Lung (tissue), 12 donors: ENCODE results near the gene PGS1. TPM values are rescaled to one million over a fixed set of nuclear protein-coding genes. Genes with fewer than 3 reads are reported as not detected.
"Not testable (repeated sequence)": the region's sequence is repeated elsewhere in the genome, so short reads cannot be mapped to it uniquely, and the experiment has no call there.

Source experiments
- ATAC-seq: fragments of 200-7000 bp; cut with Tn5 transposase; one replicate; pipeline ENCODE4 v1.9.1; 2020; ENCODE audit warnings: moderate number of reproducible peaks; ENCODE audit not compliant: insufficient read depth, low FRiP score
- DNase-seq, 3 donors: peaks; one replicate each; pipeline ENCODE4 v3.0.0-alpha.2; 2013 to 2017
- H3K27ac ChIP-seq, 2 donors: one replicate each; pipeline ENCODE4 v1.5.1; 2013; ENCODE audit warnings: mild to moderate bottlenecking in 2 of 2, moderate library complexity in 2 of 2, control low read depth in 1 of 2, inconsistent platforms in 1 of 2, low read depth in 1 of 2, low read length in 1 of 2
- H3K27me3 ChIP-seq, 3 donors: one replicate each; pipeline ENCODE4 v1.5.1; 2013; ENCODE audit warnings: low read length in 2 of 3; ENCODE audit not compliant: control insufficient read depth in 3 of 3, insufficient read depth in 3 of 3
- H3K36me3 ChIP-seq, 4 donors: one replicate each; pipeline ENCODE4 v1.5.1; 2013; ENCODE audit warnings: low read length in 4 of 4, mild to moderate bottlenecking in 1 of 4, moderate library complexity in 1 of 4; ENCODE audit not compliant: control insufficient read depth in 4 of 4, insufficient read depth in 4 of 4
- H3K4me1 ChIP-seq, 5 donors: one replicate each; pipeline ENCODE4 v1.5.1; 2013; ENCODE audit warnings: low read length in 5 of 5, mild to moderate bottlenecking in 2 of 5, moderate library complexity in 1 of 5; ENCODE audit not compliant: control insufficient read depth in 5 of 5, insufficient read depth in 5 of 5
- H3K4me3 ChIP-seq: one replicate; pipeline ENCODE4 v1.5.1; 2013; ENCODE audit warnings: mild to moderate bottlenecking, control low read depth, moderate library complexity
- H3K9ac ChIP-seq, 2 donors: one replicate each; pipeline ENCODE4 v1.5.1; 2013; ENCODE audit warnings: low read length in 2 of 2, control low read depth in 1 of 2; ENCODE audit not compliant: insufficient read depth in 1 of 2
- H3K9me3 ChIP-seq, 4 donors: one replicate each; pipeline ENCODE4 v1.5.1; 2013; ENCODE audit warnings: low read length in 3 of 4, mild to moderate bottlenecking in 1 of 4, moderate library complexity in 1 of 4; ENCODE audit not compliant: control insufficient read depth in 4 of 4, insufficient read depth in 3 of 4
- CTCF ChIP-seq: IDR thresholded peaks from 2 replicates; pipeline ENCODE4 v1.5.1; 2012; ENCODE audit warnings: mild to moderate bottlenecking; ENCODE audit errors: control extremely low read depth, extremely low read depth
- WGBS, 2 donors: extraction: QIAGEN DNeasy Blood & Tissue Kit; methylation state at CpG; one replicate each; pipeline ENCODE4 v1.1.7; 2013; 5-methylcytosine and 5-hydroxymethylcytosine counted together
- polyA plus RNA-seq, 2 donors: library from polyadenylated mRNA; stranded (reverse); fragments of 200-250 nt; gene quantifications; one replicate each; pipeline ENCODE4 v1.2.1, GENCODE V29; 2013
- total RNA-seq, 2 donors: library from RNA; depleted of rRNA in 1 of 2; stranded (reverse); fragments of >200 nt in 1 of 2; gene quantifications; one replicate each; pipeline ENCODE4 v1.2.1, GENCODE V29; 2014 to 2021
- donor health status: control.
- donor health status: control.
- donor health status: Bipolar disorder and iron deficiency.
- donor health status: healthy.
- donor health status: DM: yes; HTN: yes; CAD: no.

Gene PGS1
- total and polyA plus RNA-seq, 4 donors = 44.9 to 104 (median 94.3) TPM

GRCh38 chr17:78460951-78461798 is 82.7 kb downstream of the PGS1 start:
- H3K9ac ChIP-seq = no peak overlapping the region
- no peak for TF ChIP-seq CTCF
- H3K27me3 ChIP-seq = no peaks in the 10 kb centered on the region
- no peak for ATAC-seq
- no peak overlapping the region for H3K27ac ChIP-seq
- H3K4me1 ChIP-seq = no peaks in the 10 kb centered on the region
- no peak overlapping the region for H3K4me3 ChIP-seq
- DNase-seq = no peak
- WGBS, 2 donors = 90 to 93% methylated on average over 33 to 34 of the region's 34 CpGs
- no peaks in the 10 kb centered on the region for H3K9me3 ChIP-seq
- H3K36me3 ChIP-seq = no peaks in the 10 kb centered on the region

GRCh38 chr17:78461799-78462053 is 83.3 kb downstream of the PGS1 start:
- Histone ChIP-seq H3K4me3 (no peak overlapping the region), H3K4me1 (no peaks in the 10 kb centered on the region), H3K36me3 (no peaks in the 10 kb centered on the region), H3K27me3 (no peaks in the 10 kb centered on the region), H3K9ac (no peak overlapping the region), H3K9me3 (no peaks in the 10 kb centered on the region), H3K27ac (no peak overlapping the region)
- 59 to 83% methylated on average over 6 of the region's 6 CpGs for WGBS, 2 donors
- TF ChIP-seq CTCF = no peak
- no peak for ATAC-seq
- DNase-seq = no peak

GRCh38 chr17:78462148-78462547 is 83.7 kb downstream of the PGS1 start:
- Histone ChIP-seq H3K27ac (no peak overlapping the region), H3K4me1 (no peaks in the 10 kb centered on the region), H3K9ac (no peak overlapping the region), H3K4me3 (no peak overlapping the region), H3K27me3 (no peaks in the 10 kb centered on the region), H3K9me3 (no peaks in the 10 kb centered on the region), H3K36me3 (no peaks in the 10 kb centered on the region)
- TF ChIP-seq CTCF = no peak
- DNase-seq = no peak
- 70 to 75% methylated on average over 8 of the region's 8 CpGs for WGBS, 2 donors
- no peak for ATAC-seq

- not testable (repeated sequence) for H3K4me3 ChIP-seq, DNase-seq, H3K4me1 ChIP-seq, H3K36me3 ChIP-seq, H3K9me3 ChIP-seq, ATAC-seq, H3K9ac ChIP-seq, H3K27me3 ChIP-seq, H3K27ac ChIP-seq
- WGBS, 2 donors = 84 to 89% methylated on average over 18 to 19 of the region's 19 CpGs
Measured at GRCh38 chr17:78466109-78466785, 87.8 kb downstream of the PGS1 start.
